Measurements from ENCODE around the gene CCDC69.

The CCDC69 gene

GRCh38 chr5:151137067-151137825 lies 86.6 kb downstream of the CCDC69 start:
- TF ChIP-seq JUND (IDR thresholded peaks at IDR 0.05; ENCODE audit: low read depth) = no peak
- in situ Hi-C loops (cut with HindIII; ENCODE audit: low pct_unique_long_range_greater_than_20kb, low sequenced_read_pairs) = no loop called here
- DNase-seq (ENCODE audit: low read depth in 1 of 2, low spot score in 1 of 2) = no peak

DNA sequence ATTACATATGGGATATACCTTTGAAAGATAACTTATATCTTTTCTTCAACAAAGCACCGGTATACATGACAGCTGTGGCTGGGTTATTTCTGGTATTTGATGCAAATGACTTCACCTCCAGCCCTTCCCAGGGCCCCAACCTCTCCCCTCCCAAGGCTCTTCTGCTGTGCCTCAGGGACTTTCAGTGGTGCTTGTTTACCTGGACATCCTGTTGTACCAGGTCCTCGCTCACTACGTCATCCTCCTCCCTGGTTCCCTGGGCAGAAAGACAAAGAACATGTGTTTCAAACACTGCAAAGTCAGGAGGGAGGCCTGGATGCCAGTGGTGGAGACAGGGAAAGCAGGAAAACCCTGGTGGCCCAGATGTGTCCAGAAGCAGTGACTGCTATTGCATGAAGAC lies 89.7 kb downstream of the CCDC69 start:
- in situ Hi-C loops (cut with HindIII; ENCODE audit: low pct_unique_long_range_greater_than_20kb, low sequenced_read_pairs) = no loop called here
- TF ChIP-seq JUND (IDR thresholded peaks at IDR 0.05; ENCODE audit: low read depth) = no peak
- DNase-seq (ENCODE audit: low read depth in 1 of 2, low spot score in 1 of 2) = peak; percentile 72 to 92

DNA sequence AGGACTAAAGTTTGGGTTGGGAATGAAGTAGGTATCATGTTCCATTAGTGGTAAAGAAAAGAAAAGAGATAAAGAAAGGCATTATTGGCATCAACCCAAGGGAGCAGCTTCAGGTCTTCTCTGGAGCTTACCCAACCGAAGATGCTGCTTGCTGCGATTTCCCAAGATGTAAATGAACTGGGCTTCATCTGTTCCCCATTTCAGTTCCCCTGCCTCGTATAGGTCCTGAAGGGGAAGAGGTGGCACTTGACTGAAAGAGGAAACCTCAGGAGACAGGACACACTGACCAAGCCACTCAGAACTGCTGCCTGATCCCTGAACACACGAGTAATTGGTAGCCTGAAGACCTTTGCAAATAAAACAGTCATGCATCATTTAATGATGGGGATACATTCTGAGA lies 90.9 kb downstream of the CCDC69 start:
- in situ Hi-C loops (cut with HindIII; ENCODE audit: low pct_unique_long_range_greater_than_20kb, low sequenced_read_pairs) = no loop called here

More for the DNA sequence above, 90.9 kb downstream of the CCDC69 start:
- no peak for DNase-seq (ENCODE audit: low read depth in 1 of 2, low spot score in 1 of 2)
- TF ChIP-seq JUND (IDR thresholded peaks at IDR 0.05; ENCODE audit: low read depth) = no peak
